HG02885 (cell line): ENCODE data around the gene GKN1.
"Not testable (repeated sequence)": the region's sequence is repeated elsewhere in the genome, so short reads cannot be mapped to it uniquely, and the experiment has no call there.

Experiments used
- ATAC-seq: cut with Tn5 transposase; IDR thresholded peaks from one replicate; pipeline ENCODE4 v1.9.1; 2021; ENCODE audit warnings: mild to moderate bottlenecking; ENCODE audit not compliant: unreplicated experiment, poor library complexity

GKN1 gene

DNA sequence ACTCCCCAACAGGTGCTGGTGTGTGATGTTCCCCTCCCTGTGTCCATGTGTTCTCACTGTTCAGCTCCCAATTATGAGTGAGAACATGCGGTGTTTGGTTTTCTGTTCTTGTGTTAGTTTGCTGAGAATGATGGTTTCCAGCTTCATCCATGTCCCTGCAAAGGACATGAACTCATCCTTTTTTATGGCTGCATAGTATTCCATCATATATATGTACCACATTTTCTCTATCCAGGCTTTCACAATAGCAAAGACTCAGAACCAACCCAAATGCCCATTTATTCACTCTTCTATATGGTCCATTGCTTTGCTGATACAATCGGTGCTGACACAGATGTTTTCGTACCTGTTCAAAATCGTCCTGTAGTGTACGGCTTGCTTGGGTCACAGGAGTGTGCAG lies 19.0 kb upstream of the GKN1 start:
- ATAC-seq, result not testable (repeated sequence)

GRCh38 chr2:68959001-68959400 lies 15.4 kb upstream of the GKN1 start:
- ATAC-seq, result no peak

DNA sequence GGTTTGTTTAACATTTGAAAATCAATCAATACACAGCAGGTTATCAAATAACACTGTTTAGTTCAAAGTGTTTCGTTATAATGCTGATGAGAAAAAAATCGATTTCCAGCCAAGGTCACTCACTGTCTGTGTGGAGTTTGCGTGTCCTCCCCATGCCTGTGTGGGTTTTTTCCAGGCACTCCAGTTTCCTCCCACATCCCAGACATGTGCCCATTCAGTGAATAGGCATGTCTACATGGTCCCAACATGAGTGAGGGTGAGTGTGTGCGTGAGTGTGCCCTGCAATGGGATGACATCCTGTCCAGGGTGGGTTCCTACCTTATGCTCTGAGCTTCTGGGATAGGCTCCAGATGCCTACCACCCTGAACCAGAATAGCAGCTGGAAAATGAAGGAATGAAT lies 13.1 kb upstream of the GKN1 start:
- no peak for ATAC-seq

DNA sequence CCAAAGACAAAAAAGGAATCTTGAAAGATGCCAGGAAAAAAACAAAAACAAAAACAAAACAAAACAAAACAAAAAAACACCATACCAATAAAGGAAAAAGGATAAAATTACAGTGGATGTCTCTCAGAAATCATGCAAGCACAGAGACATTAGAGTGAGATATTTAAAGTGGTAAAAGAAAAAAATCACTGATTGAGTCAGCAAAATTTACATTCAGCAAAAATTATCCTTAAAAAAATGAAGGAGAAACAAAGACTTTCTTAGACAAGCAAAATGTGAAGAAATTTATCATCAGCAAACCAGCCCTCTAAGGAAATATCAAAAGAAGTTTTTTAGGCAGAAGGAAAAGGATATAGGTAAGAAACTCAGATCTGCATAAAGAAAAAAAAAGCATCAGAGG lies 10.2 kb upstream of the GKN1 start:
- ATAC-seq, result no peak

DNA sequence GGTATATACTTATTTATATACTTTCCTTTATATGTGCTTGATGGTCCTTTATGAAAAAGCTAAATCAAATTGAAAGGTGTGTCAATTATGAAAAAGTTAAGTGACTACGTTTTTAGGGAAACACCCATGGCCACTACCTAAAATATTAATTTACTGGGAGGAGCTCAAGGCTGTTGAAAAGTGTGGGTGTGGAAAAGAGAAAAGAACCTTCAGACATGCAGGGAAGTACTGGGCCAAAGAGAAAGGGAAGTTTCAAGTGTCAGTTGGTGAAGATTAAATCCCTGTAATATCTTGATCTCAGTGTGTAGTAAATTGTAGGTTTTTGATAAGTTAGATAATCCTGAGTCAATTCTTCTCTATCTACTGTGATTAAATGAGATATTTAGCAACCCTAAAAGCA lies 6.2 kb upstream of the GKN1 start:
- ATAC-seq, result no peak

GRCh38 chr2:68969736-68970490 lies 4.5 kb upstream of the GKN1 start:
- ATAC-seq, result no peak

DNA sequence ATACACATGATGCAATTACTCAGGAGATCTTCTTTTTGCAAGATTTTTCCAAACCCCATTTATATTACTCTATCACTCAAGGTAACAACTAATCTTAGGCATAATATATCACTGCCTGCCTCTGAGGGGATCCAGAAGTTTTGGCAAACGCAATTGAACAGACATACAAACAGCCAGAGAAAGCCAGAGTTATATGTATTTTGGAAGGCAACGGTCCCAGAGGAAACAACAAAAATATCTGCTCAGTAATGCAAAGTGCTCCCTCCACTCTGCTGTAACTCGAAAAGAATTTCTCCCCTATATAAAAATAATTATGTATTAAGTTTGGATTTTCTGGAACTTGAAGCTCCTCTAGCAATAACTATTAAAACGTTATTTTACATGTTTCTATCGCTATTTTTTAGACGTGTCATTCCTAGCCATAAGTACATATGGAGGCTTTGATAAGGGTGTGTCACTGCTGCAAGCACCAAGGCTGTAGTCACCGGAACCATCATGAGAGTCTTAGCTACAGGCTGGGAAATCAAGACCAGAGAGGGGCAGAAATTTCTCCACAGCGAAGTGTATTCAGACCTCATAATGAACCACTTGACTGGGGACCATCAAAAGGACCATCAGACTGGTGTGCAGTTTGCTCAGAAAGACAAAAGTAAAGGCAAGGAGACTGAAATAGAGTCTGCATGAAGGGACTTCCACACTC lies 3.7 kb upstream of the GKN1 start:
- ATAC-seq, result no peak

- no peak for ATAC-seq
These were observed 2.7 kb upstream of the GKN1 start for GRCh38 chr2:68971591-68972231.

DNA sequence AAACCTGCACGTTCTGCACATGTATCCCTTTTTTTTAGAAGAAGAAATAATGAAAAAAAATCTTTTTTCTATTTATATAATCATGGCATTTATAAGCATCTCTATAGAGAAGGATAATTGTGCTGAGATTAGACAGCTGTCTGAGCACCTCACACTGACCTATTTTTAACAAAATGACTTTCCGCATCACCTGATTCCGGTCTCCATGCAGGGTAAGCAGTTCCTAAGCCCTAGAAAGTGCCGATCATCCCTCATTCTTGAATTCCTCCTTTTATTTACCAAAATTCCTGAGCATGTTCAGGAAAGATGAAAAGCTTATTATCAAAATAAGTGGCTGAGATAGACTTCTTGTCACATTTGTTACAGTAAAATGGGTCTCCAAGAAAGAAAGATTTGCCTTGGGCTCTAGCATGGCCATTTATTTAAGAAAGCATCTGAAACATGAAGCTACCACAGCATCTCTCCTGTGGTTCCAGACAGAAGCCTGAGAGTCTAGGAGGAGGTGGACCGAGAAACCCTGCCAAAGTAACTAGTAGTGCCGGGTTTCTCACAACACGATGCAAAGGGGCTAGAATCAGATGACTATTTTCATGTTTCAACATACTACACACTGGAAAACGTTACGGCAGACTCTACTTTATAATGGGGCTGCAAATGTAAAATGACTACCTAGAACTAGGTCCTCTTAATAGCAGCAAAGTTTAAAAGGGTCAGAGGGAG lies 670 bp downstream of the GKN1 start:
- no peak for ATAC-seq

DNA sequence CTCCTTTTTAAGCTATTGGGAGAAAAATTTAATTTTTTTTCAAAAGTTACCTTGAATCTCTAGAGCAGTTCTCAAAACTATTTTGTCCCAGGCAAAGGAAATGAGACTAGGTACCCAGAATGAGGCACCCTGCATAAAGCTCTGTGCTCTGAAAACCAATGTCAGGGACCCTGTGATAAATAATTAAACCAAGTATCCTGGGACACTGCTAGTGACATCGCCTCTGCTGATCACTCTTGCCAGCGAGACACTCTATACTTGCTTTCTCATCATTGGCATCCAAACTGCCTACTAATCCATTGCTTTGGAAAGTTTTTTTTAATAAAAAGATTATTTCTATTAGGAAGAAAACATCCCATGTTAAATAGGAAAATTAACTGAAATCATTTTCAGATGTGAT lies 1.4 kb downstream of the GKN1 start:
- ATAC-seq, result no peak

DNA sequence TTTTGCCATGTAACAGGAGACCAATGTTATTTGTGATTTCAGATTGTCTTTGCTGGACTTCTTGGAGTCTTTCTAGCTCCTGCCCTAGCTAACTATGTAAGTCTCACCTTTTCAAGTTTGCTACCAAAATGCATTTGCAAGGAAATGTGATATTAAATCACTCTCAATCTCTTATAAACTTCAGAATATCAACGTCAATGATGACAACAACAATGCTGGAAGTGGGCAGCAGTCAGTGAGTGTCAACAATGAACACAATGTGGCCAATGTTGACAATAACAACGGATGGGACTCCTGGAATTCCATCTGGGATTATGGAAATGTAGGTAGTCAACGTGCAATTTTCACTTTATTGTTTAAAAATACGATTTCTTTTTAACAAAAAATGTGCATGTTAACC lies 3.0 kb downstream of the GKN1 start:
- no peak for ATAC-seq

DNA sequence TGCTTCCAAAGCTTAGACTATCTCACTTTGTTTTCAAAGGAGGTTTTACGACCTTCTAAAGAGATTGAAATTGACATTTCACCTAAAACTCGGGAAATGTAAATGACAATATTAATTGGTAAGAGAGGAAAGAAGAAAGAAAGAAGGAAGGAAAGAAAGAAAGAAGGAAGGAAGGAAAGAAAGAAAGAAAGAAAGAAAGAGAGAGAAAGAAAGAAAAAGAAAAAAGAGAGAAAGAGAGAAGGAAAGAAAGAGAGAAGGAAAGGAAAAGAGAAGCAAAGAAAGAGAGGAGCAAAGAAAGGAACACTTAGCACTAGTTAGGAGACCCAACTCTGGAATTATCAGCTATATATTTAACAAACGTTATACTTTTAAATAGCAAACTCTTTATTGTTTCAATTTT lies 3.7 kb downstream of the GKN1 start:
- no peak for ATAC-seq

DNA sequence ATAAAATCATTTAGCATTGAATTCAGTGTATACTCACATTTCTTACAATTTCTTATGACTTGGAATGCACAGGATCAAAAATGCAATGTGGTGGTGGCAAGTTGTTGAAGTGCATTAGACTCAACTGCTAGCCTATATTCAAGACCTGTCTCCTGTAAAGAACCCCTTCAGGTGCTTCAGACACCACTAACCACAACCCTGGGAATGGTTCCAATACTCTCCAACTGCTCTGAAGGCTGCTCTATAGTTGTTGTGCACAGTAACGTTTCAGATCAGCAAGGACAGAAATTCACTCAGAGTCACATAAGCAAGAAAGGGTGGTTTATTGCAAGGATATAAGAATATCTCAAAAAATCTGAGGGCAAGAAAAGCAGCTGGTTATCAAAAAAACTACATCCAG lies 6.5 kb downstream of the GKN1 start:
- no peak for ATAC-seq

- ATAC-seq, result no peak
These were observed 12.6 kb downstream of the GKN1 start for GRCh38 chr2:68987021-68987503.

GRCh38 chr2:68989035-68989434 lies 14.6 kb downstream of the GKN1 start:
- ATAC-seq, result no peak

GRCh38 chr2:68992341-68992740 lies 17.9 kb downstream of the GKN1 start:
- no peak for ATAC-seq

DNA sequence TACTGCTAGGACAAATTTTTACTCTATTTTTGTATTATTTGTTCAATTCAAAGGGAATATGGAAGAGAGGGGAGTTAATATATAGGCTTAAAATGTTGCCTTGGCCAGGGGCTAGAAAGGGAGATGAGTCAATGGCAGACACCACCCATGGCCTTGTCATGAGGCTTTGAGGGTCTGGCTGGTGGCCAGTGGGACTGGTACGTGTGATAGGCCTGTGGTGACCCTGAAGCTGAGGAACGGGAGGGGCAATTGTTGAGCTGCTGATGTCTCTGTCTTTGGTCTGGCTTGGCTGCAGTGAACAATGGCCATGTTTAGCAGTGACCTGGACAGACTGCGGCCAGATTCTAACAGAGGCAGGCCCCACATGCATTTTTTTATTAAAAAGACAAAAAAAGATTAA lies 18.5 kb downstream of the GKN1 start:
- ATAC-seq, result no peak

GRCh38 chr2:68993660-68994059 lies 19.2 kb downstream of the GKN1 start:
- no peak for ATAC-seq

DNA sequence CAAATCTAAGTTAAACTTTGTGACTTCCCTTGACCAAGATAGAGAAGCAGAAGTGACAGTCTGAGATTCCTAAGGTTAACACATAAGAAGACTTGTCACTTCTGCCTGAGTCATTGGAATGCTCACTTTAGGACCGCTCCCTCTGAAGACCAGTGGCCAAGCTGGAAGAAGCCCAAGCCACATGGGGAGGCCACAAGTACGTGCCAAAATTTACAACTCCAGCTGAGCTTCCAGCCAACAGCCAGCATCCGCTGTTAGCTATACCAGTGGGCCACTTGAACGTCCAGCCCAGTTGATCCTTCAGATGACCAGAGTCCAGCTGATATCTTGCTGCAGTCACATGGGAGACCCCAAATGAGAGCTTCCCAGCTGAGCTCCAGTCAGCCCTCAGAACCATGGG lies 20.4 kb downstream of the GKN1 start:
- no peak for ATAC-seq

GRCh38 chr2:68995916-68996315 lies 21.5 kb downstream of the GKN1 start:
- no peak for ATAC-seq

DNA sequence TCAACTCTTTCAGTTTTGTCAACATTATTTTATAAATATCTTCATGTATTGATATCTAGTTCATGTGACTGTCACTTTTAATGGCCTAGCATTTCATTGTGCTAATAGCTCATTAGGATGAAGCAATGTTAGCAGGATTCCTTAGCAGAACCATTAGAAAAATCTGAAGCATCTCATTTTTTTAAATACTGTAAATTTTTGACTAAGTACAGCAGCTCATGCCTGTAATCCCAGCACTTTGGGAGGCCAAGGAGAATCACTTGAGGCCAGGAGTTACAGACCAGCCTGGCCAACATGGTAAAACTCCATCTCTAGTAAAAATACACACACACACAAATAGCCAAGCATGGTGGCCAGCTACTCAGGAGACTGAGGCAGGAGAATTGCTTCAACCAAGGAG lies 23.0 kb downstream of the GKN1 start:
- ATAC-seq, result no peak
